ENCODE data around the gene TAPT1.

Gene TAPT1

DNA sequence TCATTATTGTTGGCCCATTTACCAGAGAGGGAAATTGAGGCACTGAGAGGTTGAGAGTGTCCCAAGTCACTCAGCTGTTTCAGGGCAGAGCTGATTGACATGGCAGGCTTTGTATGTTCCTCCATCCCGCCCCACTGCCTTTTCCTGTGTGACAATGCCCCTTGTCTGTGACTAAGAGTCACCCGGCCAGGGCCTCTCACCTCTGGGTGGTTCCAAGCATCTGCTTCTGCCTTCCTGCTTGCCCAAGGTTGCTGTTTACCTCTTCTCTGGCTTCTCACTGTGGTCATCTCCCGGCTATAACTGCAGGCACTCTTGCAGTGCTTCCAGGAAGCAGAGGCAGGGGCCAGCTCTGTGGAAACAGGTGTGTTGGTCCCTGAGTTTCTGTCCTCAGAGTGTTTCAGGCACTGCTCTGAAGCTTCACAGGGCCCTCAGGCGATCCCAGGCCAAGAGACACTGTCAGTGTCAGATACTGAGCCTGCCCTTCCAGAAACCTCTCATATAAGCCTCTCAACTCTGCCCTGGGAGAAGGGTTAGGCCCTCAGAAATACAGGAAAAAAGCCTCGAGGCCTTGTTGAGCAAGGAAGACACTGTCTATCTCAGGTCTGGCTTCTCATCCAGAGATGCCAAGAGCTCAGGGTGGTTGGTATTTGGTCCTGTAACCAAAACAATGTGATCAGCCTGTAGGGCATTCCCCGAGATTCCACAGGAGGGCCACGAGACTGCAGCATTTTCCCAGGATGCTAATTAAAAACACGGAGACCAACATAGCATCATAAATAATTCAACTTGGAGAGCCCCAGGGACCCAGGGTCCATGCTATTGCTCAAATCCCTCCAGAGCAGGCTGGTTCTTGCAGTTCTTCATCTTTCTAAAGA is 100.5 kb downstream of the TAPT1 start:
- Histone ChIP-seq H3K9me2 (ENCODE audit: low read depth, low read length) (no peaks in the 10 kb centered on the region), H3K27ac (ENCODE audit: low read depth, low read length, poor library complexity, severe bottlenecking) (no peak overlapping the region), H4K20me1 (ENCODE audit: insufficient read depth, low read length) (no peaks in the 10 kb centered on the region), H2AFZ (ENCODE audit: low read length) (no peak overlapping the region), H3K36me3 (ENCODE audit: insufficient read depth, low read length) (no peaks in the 10 kb centered on the region), H3K27me3 (ENCODE audit: insufficient read depth, low read length) (no peaks in the 10 kb centered on the region), H3K4me1 (ENCODE audit: insufficient read depth, low read length, severe bottlenecking) (peaks cover 12% of the 10 kb centered on the region), H3F3A (ENCODE audit: insufficient read depth, low read length) (no peaks in the 10 kb centered on the region), H3K9me3 (ENCODE audit: low read length) (no peaks in the 10 kb centered on the region), H3K4me3 (ENCODE audit: low read depth, low read length, poor library complexity, severe bottlenecking) (no peak overlapping the region), H3K79me2 (ENCODE audit: insufficient read depth, low read length) (no peaks in the 10 kb centered on the region), H3K4me2 (ENCODE audit: low read length) (no peak overlapping the region), H3K9ac (ENCODE audit: low read length) (no peak overlapping the region)
- TF ChIP-seq, protein P1, sequence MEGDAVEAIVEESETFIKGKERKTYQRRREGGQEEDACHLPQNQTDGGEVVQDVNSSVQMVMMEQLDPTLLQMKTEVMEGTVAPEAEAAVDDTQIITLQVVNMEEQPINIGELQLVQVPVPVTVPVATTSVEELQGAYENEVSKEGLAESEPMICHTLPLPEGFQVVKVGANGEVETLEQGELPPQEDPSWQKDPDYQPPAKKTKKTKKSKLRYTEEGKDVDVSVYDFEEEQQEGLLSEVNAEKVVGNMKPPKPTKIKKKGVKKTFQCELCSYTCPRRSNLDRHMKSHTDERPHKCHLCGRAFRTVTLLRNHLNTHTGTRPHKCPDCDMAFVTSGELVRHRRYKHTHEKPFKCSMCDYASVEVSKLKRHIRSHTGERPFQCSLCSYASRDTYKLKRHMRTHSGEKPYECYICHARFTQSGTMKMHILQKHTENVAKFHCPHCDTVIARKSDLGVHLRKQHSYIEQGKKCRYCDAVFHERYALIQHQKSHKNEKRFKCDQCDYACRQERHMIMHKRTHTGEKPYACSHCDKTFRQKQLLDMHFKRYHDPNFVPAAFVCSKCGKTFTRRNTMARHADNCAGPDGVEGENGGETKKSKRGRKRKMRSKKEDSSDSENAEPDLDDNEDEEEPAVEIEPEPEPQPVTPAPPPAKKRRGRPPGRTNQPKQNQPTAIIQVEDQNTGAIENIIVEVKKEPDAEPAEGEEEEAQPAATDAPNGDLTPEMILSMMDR (IDR thresholded peaks at IDR 0.05; ENCODE audit: low read length) = no peak

DNA sequence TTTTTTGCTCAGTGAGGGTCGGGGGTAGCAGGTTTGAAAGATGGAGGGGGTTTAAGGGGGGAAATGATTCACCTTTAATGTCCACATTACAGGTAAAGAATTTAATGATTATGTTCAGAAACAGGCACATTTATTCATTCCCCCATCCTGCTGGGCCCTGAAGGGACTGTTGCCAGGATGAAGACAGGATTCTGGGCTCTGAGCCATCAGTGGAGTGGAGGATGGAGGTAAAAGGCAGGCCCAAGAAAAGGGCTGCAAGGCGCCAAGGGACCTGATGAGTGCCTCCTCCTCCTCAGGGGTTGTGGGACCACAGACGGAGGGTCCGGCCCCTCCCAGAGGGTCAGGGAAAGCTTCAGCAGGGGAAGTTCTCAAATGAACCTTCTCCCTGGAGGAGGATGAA is 102.0 kb downstream of the TAPT1 start:
- TF ChIP-seq, protein P1 (IDR thresholded peaks at IDR 0.05; ENCODE audit: low read length) = no peak
- TF ChIP-seq EZH2 (IDR thresholded peaks at IDR 0.05; ENCODE audit: borderline replicate concordance, low read length) = no peak
- H3F3A ChIP-seq (ENCODE audit: insufficient read depth, low read length) = no peaks in the 10 kb centered on the region
- H3K27me3 ChIP-seq (ENCODE audit: insufficient read depth, low read length) = no peaks in the 10 kb centered on the region
- H3K79me2 ChIP-seq (ENCODE audit: insufficient read depth, low read length) = no peaks in the 10 kb centered on the region
- no peak overlapping the region for H3K9ac ChIP-seq (ENCODE audit: low read length)
- H3K36me3 ChIP-seq (ENCODE audit: insufficient read depth, low read length) = no peaks in the 10 kb centered on the region
- no peaks in the 10 kb centered on the region for H4K20me1 ChIP-seq (ENCODE audit: insufficient read depth, low read length)
- no peak overlapping the region for H2AFZ ChIP-seq (ENCODE audit: low read length)
- no peak overlapping the region for H3K4me2 ChIP-seq (ENCODE audit: low read length)
- H3K9me2 ChIP-seq (ENCODE audit: low read depth, low read length) = no peaks in the 10 kb centered on the region
- no peaks in the 10 kb centered on the region for H3K9me3 ChIP-seq (ENCODE audit: low read length)
- H3K27ac ChIP-seq (ENCODE audit: low read depth, low read length, poor library complexity, severe bottlenecking) = no peak overlapping the region
- no peak overlapping the region for H3K4me3 ChIP-seq (ENCODE audit: low read depth, low read length, poor library complexity, severe bottlenecking)
- H3K4me1 ChIP-seq (ENCODE audit: insufficient read depth, low read length, severe bottlenecking) = peaks cover 12% of the 10 kb centered on the region

DNA sequence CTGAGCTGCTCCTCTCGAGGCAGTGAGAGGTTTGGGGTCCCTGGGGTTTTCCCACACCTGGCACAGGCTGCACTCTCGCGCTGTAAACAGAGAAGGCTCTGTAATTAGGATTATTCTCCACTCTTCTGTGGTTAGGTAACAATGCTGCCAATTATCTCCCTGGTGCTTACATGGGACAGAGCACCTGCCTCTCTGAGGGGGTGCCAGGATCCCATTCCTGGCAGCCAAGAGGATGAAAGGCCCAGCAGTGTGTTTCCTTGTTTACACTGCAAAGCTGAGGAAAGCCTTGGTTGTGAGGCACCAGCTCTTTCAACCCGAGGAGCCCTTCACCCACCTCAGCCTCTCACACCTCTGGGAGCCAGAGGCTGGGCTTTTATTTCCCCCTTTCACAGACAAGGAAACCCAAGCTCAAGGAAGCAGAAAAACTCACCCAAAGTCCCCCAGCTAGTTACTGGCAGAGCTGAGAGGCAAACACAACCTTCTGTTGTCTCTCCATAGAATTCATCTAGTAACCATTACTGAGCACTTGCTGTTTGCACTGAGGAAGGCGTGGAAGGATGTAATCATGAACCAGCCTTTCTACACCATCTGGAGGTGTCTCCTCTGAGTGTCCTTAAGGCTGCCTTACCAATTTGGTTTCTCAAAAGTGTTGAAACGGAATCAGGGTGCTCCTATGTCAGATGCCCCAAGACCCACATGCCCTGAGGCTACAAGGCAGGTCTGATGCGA is 102.8 kb downstream of the TAPT1 start:
- Histone ChIP-seq H3K4me1 (ENCODE audit: insufficient read depth, low read length, severe bottlenecking) (peaks cover 12% of the 10 kb centered on the region), H3F3A (ENCODE audit: insufficient read depth, low read length) (no peaks in the 10 kb centered on the region), H3K4me3 (ENCODE audit: low read depth, low read length, poor library complexity, severe bottlenecking) (no peak overlapping the region), H3K27me3 (ENCODE audit: insufficient read depth, low read length) (no peaks in the 10 kb centered on the region), H4K20me1 (ENCODE audit: insufficient read depth, low read length) (no peaks in the 10 kb centered on the region), H3K79me2 (ENCODE audit: insufficient read depth, low read length) (no peaks in the 10 kb centered on the region), H3K9me3 (ENCODE audit: low read length) (no peaks in the 10 kb centered on the region), H3K27ac (ENCODE audit: low read depth, low read length, poor library complexity, severe bottlenecking) (no peak overlapping the region), H2AFZ (ENCODE audit: low read length) (no peak overlapping the region), H3K9me2 (ENCODE audit: low read depth, low read length) (no peaks in the 10 kb centered on the region), H3K4me2 (ENCODE audit: low read length) (peak overlapping the region; percentile 9; the same call in 1 of the 2 replicates), H3K36me3 (ENCODE audit: insufficient read depth, low read length) (no peaks in the 10 kb centered on the region), H3K9ac (ENCODE audit: low read length) (no peak overlapping the region)
- TF ChIP-seq, protein P1 (IDR thresholded peaks at IDR 0.05; ENCODE audit: low read length) = no peak
- TF ChIP-seq EZH2 (IDR thresholded peaks at IDR 0.05; ENCODE audit: borderline replicate concordance, low read length) = no peak

Data from OCI-LY1 (cell line).